T-helper 1 cell treated with Interleukin-12 subunit alpha and Interleukin-12 subunit beta and Interleukin-4 antibody, amounts not matched to agents 30 ng/mL and 1 ng/mL, for 36 hours (primary cell): ENCODE data around the gene PDE11A. TPM values are rescaled to one million over a fixed set of nuclear protein-coding genes. Genes with fewer than 3 reads are reported as not detected.
"Not testable (repeated sequence)": the region's sequence is repeated elsewhere in the genome, so short reads cannot be mapped to it uniquely, and the experiment has no call there.

ENCODE experiments used
- intact Hi-C: fragments of 100-400 bp; cut with micrococcal nuclease; formaldehyde crosslinking; loops from one replicate; pipeline ENCODE4 v1.15.1; 2024
- total RNA-seq: library from RNA; stranded (reverse); gene quantifications from 2 replicates; pipeline ENCODE4 v1.2.3, GENCODE V29; 2022

The PDE11A gene
- total RNA-seq, 1 donor from 2014 or later: not detected

DNA sequence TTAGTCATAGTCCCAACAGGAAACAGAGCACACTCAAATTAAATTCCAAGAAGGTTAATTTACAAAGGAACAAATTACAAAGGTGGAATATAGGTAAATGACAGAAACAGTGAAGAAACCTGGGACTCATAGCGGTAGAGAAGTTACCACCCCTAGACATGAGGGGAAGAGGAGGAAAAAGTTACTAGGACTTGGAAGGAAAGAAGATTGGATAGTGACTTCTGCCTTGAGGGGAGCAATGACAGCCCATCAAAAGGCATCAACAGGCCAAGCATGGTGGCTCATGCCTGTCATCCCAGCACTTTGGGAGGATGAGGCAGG, 2.4 kb upstream of the PDE11A start:
- intact Hi-C loops: no loop called here

DNA sequence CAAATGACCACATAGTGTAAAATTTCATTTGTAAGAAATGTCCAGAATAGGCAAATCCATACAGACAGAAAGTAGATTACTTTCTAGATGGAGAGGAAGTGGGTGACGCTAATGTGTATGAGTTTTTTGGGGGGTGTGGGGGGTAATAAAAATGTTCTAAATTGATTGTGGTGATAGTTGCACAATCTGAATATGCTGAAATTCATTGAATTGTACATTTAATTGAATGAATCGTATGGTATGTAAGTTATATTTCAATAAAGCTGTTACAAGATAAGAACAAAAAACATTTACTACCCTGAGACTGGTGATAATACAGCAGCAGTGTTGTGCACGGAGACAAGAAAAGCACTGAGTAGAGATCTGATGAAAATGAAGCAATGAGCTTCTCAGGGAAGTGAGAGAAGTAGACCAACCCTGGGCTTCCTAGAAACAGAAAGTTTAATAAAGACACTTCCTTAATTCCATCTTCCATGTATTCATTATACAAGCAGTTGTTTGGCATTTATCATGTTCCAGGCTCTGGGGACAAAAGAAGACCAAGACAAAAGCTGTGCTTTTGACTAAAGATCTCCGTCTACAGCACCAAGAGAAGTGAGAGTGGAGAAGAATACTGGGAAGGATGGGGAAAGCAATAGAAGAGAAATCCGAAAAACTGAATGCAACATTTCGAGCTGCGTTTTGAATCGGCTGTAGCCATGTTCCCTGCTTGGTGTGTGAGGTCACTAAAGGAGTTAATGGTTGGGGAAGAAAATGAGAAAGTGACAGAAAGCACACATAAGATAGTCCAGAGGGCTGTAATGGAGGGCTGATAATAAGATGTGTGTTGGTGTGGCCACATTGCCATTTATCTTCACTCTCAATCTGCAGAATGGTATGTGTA, 1.8 kb upstream of the PDE11A start:
- intact Hi-C loops: no loop called here

DNA sequence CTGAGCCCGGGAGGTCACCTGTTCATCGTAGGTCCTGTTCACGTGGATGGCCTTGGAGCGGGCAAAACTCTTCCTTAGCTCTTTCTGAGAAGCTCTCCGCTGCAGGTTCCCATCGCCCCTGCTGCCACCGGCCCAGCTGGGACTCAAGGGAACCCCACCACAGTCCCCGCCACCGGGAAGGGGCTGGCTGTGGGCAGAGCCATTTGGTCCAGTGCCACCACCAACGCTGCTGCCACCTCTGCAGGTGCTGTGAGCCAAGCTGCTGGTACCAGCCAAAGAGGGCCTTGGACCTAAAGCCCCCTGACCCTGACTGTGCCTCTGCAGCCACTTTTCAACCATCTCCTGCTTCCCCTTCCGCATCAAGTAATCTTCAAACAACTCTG, 586 bp downstream of the PDE11A start:
- intact Hi-C loops: no loop called here

DNA sequence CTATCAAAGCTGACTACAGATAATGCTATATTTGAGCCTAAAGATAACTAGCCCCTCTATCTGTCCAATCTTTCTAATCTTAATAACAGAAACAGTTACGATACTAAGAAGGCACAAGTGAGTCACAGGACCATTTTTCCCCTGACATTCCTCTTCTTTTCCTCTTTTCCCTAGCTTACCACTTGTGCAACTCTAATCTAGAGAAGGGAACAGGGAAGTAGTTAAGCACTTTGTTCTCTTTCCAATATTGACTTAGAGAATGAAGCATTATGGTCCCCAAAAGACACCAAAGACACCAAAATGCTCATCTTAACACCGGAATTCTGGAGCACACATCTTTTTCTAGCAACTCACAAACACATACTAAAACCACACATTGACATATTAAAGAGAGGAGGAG, 1.8 kb downstream of the PDE11A start:
- intact Hi-C loops: no loop called here

DNA sequence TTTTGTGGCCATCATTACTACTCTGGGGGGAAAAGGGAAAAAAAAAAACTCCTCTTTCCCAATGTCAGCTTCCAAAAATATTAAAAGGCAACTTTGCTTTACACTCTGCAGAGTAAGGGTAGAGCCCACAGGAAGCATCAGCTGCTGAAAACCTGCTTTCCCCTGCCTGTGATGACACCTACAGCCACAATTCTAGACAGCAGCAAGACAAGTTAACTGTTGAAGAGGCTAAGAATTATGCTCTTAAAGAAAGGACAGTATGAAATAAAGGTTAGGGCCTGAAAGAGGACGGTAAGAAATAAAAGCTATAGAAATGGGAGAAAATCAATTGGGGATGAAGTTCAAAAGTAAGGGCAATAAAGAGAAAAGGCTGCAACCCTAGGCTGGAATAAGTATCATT, 3.0 kb downstream of the PDE11A start:
- intact Hi-C loops: no loop called here

DNA sequence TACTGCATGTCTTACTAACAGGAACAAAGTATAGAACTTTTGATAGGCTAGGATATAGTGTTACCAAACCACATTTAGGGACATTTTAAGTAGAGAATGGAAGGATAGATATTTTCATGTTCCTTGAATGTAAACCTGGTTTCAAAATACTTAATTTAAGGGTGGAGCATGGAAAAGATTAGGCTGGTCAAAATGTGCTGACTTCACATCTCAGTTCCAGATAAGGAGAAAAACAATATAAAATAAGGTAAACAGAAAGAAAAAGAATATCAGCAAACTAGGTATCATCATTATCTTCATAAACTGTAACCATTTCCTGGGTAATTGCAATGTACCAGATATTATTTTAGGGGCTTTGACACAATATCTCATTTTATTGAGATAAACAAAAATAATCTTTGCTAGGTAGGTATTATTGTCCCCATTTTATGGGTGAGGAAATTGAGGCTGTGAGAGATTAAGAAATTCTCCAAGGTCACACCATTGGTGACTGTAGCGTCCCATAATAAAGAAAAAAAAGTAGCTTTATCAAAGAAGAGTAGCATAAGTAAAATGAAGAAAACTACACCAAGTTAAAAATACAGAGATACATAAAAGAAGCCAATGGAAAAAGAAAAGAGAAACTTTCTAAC, 3.6 kb downstream of the PDE11A start:
- intact Hi-C loops: no loop called here

DNA sequence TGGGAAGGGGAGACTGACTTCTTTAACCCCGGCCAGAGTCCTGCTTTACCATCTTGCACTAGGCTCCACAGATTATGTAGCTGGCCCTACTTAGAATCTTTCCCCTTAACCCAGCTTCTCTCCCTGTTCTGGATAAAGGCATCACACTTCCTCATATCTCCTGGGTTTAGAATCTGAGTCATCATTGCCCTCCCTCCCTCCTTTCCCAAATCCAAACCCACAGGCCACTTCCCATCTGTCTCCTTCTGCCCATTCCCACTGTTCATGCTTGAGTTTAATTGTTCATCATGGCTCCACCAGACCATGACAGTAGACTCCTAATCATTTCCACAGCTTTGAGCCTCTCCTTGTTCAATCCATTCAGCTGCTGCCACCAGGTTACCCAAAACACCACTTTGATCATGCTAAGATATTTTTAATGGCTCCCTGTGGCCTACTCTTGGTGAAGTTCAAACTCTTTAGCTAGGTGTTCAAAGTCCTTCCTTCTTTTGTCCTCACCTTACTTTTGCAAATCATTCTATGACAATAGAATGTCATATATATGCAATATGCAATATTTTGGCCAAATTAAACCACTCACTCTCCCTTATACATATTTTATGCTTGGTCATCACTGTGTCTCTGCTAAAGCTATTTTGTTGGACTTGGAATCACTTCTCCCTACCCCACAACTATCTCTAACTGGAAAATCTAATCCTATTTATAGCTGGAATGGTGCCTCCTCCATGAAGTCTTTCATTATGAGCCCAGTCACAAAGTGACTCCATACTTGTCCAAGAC, 5.5 kb downstream of the PDE11A start:
- intact Hi-C loops: no loop called here

DNA sequence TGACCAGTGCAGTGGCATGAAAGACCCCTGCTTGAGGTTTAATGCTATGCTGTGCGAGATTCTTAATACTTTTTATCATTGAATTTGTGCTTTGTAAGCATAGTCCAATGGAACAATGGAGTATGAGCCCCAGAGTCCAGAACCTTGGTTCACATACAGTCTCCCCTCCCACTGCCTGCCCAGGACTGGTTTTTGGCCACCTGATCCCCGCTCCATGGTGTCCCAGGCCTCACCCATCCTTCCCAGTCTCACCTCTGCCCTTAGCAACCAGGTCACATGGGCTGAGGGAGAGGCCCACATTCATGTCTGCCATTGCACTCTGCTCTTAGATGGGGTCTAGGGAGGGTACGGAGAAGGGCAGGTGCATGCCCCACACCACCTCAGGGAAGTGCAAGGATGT, 6.3 kb downstream of the PDE11A start:
- intact Hi-C loops: no loop called here

DNA sequence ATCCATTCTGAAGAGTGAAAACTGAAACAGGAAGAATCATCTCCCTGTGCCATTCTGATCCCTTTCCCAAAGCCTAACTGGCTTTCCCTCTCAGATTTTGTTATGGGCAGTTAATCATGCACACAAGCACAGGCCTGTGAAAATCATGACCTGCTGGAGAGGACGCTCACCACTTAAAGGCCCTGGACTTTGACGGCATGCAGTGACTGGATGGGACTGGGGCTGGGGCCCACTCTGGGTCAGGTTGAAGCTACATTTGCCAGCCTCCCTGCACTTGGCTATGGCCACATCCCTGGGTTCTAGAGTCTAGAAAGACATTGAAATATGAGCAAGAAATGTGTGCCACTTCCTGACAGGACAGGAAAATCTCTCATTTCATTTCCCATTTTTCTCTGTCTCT, 12.9 kb downstream of the PDE11A start:
- intact Hi-C loops: no loop called here

DNA sequence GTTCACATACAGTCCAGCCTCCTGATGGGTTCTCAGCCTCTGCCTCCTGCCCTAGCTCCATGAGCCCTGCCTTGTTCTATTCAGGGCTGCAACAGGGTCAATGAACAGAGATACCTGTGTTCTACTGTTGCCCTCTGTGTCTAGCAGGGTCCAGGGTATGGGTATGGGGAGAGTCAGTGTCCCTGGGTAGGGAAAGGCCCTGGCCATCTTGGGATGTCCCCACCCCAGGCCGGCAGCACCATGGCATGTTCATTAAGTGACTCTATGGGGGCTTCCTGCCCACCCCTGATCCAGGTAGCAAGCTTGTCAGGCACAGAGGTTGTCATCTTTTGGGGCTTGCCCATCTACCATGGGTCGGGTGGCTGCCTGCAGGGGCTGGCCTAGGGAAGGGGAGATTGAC, 13.5 kb downstream of the PDE11A start:
- intact Hi-C loops: no loop called here

DNA sequence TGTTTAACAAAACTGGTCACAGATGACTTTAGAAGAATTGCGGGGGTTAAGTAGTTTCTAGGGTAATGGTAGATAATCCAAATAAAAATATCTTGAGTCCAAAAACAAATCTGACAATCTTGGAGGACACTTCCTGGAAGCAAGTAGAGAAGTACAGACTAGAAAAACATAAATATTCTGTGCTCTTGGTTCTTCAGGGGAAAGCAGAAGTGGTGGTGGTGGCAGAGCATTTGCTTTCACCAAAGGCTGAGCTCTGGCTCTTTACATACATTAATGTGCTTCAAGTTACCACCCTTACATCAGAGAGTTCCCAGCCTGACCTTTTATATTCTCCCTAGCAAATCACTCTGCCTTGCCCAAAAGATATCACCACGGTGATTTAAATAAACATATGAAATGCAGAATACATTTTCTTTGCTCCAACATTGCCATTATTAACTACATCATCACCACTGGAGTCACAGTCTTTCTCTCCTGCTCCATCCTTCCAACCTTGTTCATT, 15.3 kb downstream of the PDE11A start:
- intact Hi-C loops: no loop called here

DNA sequence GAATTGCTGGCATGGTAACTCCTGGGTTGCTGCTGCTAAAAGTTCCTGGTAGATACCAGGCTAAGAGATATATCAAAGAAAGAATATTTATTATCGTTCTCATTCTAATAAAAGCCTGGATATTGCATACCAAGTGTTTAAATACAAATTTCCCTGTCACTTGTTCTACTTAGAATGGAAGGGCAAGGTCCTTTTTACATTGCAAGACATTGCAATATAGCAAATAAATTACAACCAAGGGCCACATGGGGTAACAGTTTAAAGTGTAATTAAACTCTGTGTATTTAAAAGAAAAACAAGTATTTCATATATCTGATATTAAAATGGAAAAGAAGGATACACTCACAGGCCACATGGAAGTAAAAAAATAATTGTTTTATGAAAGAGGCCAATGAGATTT, 16.2 kb downstream of the PDE11A start:
- intact Hi-C loops: no loop called here

DNA sequence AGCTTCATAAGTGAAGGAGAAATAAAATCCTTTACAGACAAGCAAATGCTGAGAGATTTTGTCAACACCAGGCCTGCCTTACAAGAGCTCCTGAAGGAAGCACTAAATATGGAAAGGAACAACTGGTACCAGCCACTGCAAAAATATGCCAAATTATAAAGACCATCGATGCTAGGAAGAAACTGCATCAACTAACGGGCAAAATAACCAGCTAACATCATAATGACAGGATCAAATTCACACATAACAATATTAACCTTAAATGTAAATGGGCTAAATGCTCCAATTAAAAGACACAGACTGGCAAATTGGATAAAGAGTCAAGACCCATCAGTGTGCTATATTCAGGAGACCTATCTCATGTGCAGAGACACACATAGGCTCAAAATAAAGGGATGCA, 21.3 kb downstream of the PDE11A start:
- intact Hi-C loops: not testable (repeated sequence)

DNA sequence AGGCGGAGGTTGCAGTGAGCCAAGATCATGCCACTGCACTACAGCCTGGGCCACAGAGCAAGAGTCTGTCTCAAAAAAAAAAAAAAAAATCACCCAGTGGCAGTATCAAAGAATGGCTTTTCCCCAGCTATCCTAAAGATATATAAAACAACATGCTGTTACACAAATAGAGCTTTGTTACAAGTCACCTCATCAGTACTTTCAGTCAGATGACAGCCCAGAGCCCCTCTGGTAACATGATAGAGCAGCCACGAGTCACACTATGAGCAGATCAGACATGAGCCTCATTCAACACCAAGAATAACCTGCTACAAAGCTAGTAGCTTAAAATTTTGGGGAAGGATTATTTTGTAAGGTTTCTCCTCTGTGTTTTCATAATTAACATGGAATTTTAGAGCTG, 25.2 kb downstream of the PDE11A start:
- intact Hi-C loops: no loop called here

DNA sequence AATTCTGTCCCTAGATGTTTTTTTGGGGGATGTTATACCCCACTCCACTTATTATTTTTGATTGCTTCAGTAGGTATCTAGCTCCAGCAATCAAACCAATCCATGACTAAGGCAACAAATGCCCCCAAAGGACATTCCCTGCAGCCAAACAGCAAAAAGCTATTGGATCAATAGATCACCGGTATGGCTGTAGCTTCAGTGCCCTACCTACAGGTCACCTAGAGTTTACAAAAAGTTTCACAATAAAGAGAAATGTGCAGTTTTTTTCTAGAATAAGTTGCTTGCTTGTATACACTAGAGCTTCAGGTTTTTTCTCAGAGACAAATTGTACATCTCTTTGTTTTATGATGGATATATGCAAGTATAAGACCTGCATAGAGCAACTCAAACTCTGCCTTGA, 27.7 kb downstream of the PDE11A start:
- intact Hi-C loops: no loop called here

DNA sequence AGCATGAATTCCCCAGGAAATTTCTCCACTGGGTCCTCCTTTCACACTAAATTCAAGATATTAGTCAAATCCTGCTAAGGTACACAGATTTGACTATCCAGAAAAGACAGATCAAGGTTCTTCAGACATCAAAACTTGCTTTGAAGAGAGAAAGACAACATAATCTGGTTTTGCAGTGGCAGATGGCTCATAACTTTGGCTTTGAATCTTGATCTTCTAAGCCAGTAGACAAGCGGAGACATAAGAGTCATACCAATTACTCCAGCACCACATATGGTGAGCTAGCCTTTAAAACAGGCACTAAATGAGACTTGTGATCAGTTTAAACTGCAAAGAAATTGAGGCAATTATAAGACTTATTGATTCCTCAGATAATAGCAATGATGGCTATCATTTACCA, 29.3 kb downstream of the PDE11A start:
- intact Hi-C loops: no loop called here

DNA sequence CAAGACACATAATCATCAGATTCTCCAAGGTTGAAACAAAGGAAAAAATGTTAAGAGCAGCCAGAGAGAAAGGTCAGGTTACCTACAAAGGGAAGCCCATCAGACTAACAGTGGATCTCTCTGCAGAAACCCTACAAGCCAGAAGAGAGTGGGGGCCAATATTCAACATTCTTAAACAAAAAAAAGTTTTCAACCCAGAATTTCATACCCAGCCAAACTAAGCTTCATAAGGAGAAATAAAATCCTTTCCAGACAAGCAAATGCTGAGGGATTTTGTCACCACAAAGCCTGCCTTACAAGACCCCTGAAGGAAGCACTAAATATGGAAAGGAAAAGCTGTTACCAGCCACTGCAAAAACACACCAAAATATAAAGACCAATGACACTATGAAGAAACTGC, 39.0 kb downstream of the PDE11A start:
- intact Hi-C loops: not testable (repeated sequence)

DNA sequence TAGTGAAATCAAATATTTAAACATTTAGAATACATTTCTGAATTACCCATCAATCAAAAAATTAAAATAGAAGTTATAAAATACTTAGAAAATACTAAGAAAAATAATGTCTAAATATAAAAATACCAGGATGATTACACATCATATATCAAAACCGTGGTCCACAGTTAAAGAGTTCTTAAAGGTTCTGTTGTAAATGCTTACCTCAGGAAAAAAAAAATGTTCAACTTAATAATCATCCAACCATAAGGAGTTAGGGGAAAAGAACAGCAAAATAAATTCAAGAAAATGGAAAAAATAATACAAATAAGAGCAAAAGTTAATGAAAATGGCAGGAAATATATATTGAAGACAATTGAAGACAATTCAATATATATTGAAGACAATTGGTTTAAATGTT, 43.2 kb downstream of the PDE11A start:
- intact Hi-C loops: no loop called here

DNA sequence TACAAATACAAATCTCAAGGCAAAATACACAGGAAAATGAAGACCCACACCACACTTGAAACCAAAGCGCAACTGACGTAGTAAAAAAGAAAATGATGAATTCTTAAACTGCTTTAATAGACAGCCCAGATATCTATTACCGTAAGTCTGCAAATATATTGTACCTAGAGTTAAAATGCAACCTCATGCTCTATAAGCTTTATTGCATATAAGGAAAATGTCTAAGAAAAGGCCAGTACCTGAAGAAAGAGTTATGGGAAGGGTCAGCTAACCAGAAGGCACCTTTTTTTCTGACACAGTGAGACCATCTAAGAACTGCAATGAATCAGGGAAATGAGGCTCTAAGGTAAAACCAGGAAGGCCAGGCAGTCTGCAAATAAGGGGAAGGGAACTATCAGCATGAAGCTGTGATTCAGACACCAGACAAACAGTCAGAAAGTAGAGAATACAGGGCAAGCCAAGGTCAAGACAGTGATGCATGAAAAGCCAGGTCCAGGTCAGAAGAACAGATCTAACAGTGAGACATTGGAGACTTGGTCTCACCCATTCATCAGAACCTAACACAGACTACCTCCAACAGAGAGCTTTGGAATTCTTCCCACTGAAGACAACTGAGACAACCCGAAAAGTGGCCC, 46.9 kb downstream of the PDE11A start:
- intact Hi-C loops: no loop called here

DNA sequence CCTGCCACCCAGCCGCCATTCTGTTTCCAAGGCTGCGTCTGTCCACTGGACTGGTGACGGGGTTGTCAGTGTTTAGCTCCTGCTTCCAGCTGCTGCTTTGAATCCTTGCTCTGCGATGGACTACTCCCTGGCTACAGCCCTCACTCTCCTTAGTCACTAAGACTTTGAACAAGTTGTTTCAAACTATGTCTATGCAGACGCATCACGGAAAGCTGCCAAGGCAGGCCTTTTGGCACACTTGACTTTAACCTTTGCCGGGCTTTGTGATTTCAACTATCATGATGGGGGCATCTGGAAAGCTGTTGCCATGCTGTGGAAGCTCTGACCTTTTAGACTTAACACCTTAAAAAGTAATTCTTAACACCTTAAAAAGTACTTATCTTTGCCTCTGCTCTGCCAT, 54.4 kb downstream of the PDE11A start:
- intact Hi-C loops: no loop called here

DNA sequence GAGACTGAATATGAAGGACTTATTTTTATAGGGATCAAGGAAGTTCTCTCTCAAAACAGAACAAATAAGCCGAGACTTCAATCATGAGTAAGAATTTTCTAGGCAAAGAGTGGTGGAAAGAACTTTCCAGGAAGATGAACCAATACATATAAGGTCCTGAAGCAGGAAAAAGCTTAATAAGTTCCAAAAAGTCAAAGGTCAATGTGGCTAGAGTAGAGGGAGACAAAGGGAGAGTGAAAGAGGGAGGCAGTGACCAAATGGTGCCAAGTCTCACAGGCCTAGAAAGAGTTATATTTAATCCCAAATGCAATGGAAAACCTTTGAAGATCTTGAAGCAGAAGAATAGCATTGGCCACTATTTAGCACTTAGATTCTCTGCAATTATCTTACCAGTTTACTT, 56.0 kb downstream of the PDE11A start:
- intact Hi-C loops: no loop called here

DNA sequence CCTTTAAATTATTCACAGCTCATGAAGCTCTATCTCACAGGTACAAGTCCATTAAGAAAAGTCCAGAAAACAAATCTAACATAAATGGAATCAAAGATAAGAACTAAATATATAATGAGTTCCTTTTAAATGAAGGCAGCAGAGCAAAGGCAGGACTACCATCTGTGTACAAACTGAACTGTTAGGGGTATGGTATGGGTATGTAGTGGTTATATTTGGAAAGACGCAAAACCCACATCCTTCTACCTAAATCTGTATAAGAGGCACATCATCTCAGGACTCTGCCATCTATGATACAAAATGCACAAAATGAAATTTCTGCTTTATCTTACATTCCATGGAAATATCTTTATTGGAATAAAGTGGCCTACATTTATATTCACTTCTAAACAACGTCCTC, 59.9 kb downstream of the PDE11A start:
- intact Hi-C loops: no loop called here
